Measurements from ENCODE around the gene KRT76. TPM values are rescaled to one million over a fixed set of nuclear protein-coding genes. Genes with fewer than 3 reads are reported as not detected.

The KRT76 gene
- polyA plus RNA-seq, 1 of the 3 experiments (the other 2 are of a cell fraction): not detected

DNA sequence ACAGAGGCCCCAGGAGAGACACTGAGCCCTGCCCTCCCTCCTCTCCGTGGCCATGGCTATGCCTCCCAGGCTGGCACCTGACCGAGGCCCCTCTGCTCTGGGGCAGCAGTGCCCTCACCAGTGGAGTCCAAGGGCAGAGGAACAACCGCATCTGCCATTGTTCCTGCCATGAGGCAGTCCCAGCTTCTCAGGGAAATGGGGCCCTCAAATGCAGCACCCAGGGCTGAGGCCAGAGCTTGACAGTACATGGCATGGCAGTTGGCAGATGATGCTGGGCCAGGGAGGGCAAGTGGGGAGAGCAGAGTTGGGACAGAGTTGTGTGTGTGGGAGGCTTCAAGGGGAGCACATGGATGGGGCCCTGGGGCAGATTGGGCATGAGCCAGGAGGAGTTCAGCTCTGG is 52.8 kb downstream of the KRT76 start:
- TF ChIP-seq, protein P1, sequence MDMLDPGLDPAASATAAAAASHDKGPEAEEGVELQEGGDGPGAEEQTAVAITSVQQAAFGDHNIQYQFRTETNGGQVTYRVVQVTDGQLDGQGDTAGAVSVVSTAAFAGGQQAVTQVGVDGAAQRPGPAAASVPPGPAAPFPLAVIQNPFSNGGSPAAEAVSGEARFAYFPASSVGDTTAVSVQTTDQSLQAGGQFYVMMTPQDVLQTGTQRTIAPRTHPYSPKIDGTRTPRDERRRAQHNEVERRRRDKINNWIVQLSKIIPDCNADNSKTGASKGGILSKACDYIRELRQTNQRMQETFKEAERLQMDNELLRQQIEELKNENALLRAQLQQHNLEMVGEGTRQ (IDR thresholded peaks at IDR 0.05; ENCODE audit: borderline replicate concordance, low read depth, low read length): no peak
- TF ChIP-seq MXI1 (IDR thresholded peaks at IDR 0.05; ENCODE audit: low read depth, low read length) (no peak), EZH2phosphoT487 (IDR thresholded peaks at IDR 0.05; ENCODE audit: borderline replicate concordance, low read depth) (no peak), POLR2AphosphoS5 (IDR thresholded peaks at IDR 0.05; ENCODE audit: low read depth, low read length) (no peak), TAF1 (IDR thresholded peaks at IDR 0.05; ENCODE audit: borderline replicate concordance, low read depth, low read length) (no peak), ELF1 (IDR thresholded peaks at IDR 0.05) (no peak)
- TF ChIP-seq, protein P2, sequence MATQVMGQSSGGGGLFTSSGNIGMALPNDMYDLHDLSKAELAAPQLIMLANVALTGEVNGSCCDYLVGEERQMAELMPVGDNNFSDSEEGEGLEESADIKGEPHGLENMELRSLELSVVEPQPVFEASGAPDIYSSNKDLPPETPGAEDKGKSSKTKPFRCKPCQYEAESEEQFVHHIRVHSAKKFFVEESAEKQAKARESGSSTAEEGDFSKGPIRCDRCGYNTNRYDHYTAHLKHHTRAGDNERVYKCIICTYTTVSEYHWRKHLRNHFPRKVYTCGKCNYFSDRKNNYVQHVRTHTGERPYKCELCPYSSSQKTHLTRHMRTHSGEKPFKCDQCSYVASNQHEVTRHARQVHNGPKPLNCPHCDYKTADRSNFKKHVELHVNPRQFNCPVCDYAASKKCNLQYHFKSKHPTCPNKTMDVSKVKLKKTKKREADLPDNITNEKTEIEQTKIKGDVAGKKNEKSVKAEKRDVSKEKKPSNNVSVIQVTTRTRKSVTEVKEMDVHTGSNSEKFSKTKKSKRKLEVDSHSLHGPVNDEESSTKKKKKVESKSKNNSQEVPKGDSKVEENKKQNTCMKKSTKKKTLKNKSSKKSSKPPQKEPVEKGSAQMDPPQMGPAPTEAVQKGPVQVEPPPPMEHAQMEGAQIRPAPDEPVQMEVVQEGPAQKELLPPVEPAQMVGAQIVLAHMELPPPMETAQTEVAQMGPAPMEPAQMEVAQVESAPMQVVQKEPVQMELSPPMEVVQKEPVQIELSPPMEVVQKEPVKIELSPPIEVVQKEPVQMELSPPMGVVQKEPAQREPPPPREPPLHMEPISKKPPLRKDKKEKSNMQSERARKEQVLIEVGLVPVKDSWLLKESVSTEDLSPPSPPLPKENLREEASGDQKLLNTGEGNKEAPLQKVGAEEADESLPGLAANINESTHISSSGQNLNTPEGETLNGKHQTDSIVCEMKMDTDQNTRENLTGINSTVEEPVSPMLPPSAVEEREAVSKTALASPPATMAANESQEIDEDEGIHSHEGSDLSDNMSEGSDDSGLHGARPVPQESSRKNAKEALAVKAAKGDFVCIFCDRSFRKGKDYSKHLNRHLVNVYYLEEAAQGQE (IDR thresholded peaks at IDR 0.05; ENCODE audit: low read depth, low read length): no peak
- no peaks in the 10 kb centered on the region for H3F3A ChIP-seq (replicated peaks; ENCODE audit: insufficient read depth)
- no peak for DNase-seq
- ChIA-PET CTCF (no interaction called here), POLR2A (no interaction called here)
- peaks cover 13% of the 10 kb centered on the region for H3K27me3 ChIP-seq (ENCODE audit: insufficient read depth)
- no peak overlapping the region for H3K9ac ChIP-seq
- H3K4me1 ChIP-seq (ENCODE audit: control insufficient read depth in 1 of 2, insufficient read depth in 2 of 2, low read depth in 1 of 2, low read length in 1 of 2): no peaks in the 10 kb centered on the region
- no peak overlapping the region for H3K4me3 ChIP-seq (ENCODE audit: low read depth in 2 of 2, low read length in 1 of 2)
- WGBS (ENCODE audit: low lambda C conversion rate): no CpG with 5 or more reads among the region's 3 CpGs
- H3K36me3 ChIP-seq (replicated peaks in 1 of 2; ENCODE audit: control insufficient read depth in 1 of 2, insufficient read depth in 2 of 2, low read length in 1 of 2): no peaks in the 10 kb centered on the region
- H3K4me2 ChIP-seq: no peak overlapping the region
- H4K20me1 ChIP-seq (ENCODE audit: insufficient read depth): no peaks in the 10 kb centered on the region
- H2AFZ ChIP-seq (ENCODE audit: low read depth): no peak overlapping the region
- H3K9me3 ChIP-seq: no peaks in the 10 kb centered on the region
- no peak overlapping the region for H3K27ac ChIP-seq (ENCODE audit: low read depth in 2 of 2, low read length in 1 of 2)
- H3K9me2 ChIP-seq: no peaks in the 10 kb centered on the region
- H3K79me2 ChIP-seq (ENCODE audit: insufficient read depth): no peaks in the 10 kb centered on the region

DNA sequence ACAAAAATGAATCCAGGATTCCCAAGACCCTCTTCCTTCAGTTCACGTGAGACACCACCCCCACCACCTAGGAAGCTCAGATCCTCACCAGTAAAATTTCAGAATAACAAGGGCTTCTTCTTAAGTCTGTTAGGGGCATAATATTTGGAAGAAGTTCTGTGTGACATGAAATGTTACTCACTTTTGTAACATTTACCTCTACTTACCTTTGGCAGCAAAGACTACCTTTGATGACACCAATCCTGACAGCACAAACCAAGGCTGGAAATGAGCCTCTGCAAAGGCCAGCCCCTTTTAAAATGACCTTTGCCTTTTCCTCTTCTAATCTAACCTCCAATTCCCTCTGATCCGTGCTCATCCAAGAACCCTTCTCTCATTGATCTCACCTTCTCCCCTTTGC is 54.5 kb downstream of the KRT76 start:
- H3K9me2 ChIP-seq: no peaks in the 10 kb centered on the region
- no peak overlapping the region for H3K9ac ChIP-seq
- H3K79me2 ChIP-seq (ENCODE audit: insufficient read depth): no peaks in the 10 kb centered on the region
- H3K27ac ChIP-seq (ENCODE audit: low read depth in 2 of 2, low read length in 1 of 2): no peak overlapping the region
- DNase-seq: no peak
- H3K4me1 ChIP-seq (ENCODE audit: control insufficient read depth in 1 of 2, insufficient read depth in 2 of 2, low read depth in 1 of 2, low read length in 1 of 2): no peaks in the 10 kb centered on the region
- POLR2A ChIA-PET: no interaction called here
- peaks cover 5% of the 10 kb centered on the region; the same call in 1 of the 2 replicates for H3K27me3 ChIP-seq (ENCODE audit: insufficient read depth)
- WGBS (ENCODE audit: low lambda C conversion rate): 6% methylated on average over 2 of the region's 2 CpGs
- H3K4me3 ChIP-seq (ENCODE audit: low read depth in 2 of 2, low read length in 1 of 2): no peak overlapping the region
- H3F3A ChIP-seq (replicated peaks; ENCODE audit: insufficient read depth): no peaks in the 10 kb centered on the region
- H3K36me3 ChIP-seq (replicated peaks in 1 of 2; ENCODE audit: control insufficient read depth in 1 of 2, insufficient read depth in 2 of 2, low read length in 1 of 2): no peaks in the 10 kb centered on the region
- TF ChIP-seq FOXJ3 (CRISPR knock-in tag; IDR thresholded peaks at IDR 0.05) (no peak), JUND (IDR thresholded peaks at IDR 0.05) (no peak), TAF1 (IDR thresholded peaks at IDR 0.05; ENCODE audit: borderline replicate concordance, low read depth, low read length) (no peak), ELF1 (IDR thresholded peaks at IDR 0.05) (no peak), RCOR1 (IDR thresholded peaks at IDR 0.05; ENCODE audit: low read length) (no peak), RXRA (IDR thresholded peaks at IDR 0.05; ENCODE audit: borderline replicate concordance, low read depth) (no peak), RFX5 (IDR thresholded peaks at IDR 0.05; ENCODE audit: low read length) (no peak), GABPA (IDR thresholded peaks at IDR 0.05; ENCODE audit: low read depth) (no peak), YY1 (IDR thresholded peaks at IDR 0.05; ENCODE audit: low read depth) (no peak)
- TF ChIP-seq, protein P3, sequence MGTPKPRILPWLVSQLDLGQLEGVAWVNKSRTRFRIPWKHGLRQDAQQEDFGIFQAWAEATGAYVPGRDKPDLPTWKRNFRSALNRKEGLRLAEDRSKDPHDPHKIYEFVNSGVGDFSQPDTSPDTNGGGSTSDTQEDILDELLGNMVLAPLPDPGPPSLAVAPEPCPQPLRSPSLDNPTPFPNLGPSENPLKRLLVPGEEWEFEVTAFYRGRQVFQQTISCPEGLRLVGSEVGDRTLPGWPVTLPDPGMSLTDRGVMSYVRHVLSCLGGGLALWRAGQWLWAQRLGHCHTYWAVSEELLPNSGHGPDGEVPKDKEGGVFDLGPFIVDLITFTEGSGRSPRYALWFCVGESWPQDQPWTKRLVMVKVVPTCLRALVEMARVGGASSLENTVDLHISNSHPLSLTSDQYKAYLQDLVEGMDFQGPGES (IDR thresholded peaks at IDR 0.05; ENCODE audit: low read depth, low read length): no peak
- TF ChIP-seq, protein P4, sequence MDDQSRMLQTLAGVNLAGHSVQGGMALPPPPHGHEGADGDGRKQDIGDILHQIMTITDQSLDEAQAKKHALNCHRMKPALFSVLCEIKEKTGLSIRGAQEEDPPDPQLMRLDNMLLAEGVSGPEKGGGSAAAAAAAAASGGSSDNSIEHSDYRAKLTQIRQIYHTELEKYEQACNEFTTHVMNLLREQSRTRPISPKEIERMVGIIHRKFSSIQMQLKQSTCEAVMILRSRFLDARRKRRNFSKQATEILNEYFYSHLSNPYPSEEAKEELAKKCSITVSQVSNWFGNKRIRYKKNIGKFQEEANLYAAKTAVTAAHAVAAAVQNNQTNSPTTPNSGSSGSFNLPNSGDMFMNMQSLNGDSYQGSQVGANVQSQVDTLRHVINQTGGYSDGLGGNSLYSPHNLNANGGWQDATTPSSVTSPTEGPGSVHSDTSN (IDR thresholded peaks at IDR 0.05): no peak
- H2AFZ ChIP-seq (ENCODE audit: low read depth): no peak overlapping the region
- no peaks in the 10 kb centered on the region for H4K20me1 ChIP-seq (ENCODE audit: insufficient read depth)
- CTCF ChIA-PET: no interaction called here
- H3K4me2 ChIP-seq: no peak overlapping the region
- H3K9me3 ChIP-seq: no peaks in the 10 kb centered on the region

Measured in SK-N-SH (cell line).